ENCODE measurements around the gene CNGB1. TPM values are rescaled to one million over a fixed set of nuclear protein-coding genes. Genes with fewer than 3 reads are reported as not detected.
A peak's percentile ranks its signal among the peaks of the same experiment; 100 is the strongest.
"Not testable (repeated sequence)": the region's sequence is repeated elsewhere in the genome, so short reads cannot be mapped to it uniquely, and the experiment has no call there.

CNGB1 gene
- polyA plus RNA-seq, 2 of the 4 experiments (the other 2 are of a cell fraction), result 0.23 to 0.39 TPM

DNA sequence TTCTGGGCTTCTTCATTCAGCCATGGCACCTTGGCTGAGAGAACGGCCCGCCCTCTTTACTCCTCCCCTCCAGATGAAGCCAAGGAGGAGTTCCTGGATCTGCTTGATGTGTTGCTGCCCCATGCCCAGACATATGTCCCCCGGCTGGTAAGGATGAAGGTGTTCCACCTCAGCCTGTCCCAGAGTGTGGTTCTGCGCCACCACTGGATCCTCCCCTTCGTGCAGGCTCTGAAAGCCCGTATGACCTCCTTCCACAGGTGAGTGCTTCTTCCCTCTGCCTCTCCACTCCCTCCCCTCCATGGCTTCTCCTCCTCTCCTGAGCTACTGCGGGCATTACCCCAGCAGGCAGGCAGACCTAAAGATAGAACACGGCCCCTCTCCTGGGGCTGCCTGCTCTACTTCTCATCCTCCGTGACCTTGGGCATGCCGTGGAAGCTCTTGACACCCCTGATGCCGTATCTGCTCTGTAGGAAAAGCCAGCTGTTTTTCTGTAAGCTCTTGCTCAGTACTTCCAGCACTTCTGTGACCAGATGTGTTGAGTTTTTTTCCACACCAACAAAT lies 39.0 kb upstream of the CNGB1 start:
- ChIA-PET CTCF (interaction anchor here (0.5 to 3.9 kb wide), 6 partner anchors 9 to 361 kb away, joined by 3 to 17 read pairs (median 4); no protein-coding TSS in a partner anchor), POLR2A (no interaction called here)
- peaks cover 20% of the 10 kb centered on the region for H3K4me1 ChIP-seq
- ATAC-seq, result no peak
- no peak overlapping the region for H3K27ac ChIP-seq
- no peak for FAIRE-seq
- DNase-seq (ENCODE audit: low read depth in 1 of 2, low spot score in 1 of 2), result no peak
- H3K4me2 ChIP-seq, result no peak overlapping the region
- H3K4me3 ChIP-seq, result no peak overlapping the region
- TF ChIP-seq PHF8 (IDR thresholded peaks at IDR 0.05; ENCODE audit: borderline replicate concordance, low read depth) (no peak), POLR2A (IDR thresholded peaks at IDR 0.05; ENCODE audit: low read length) (no peak), HOXA7 (CRISPR knock-in tag; IDR thresholded peaks at IDR 0.05) (no peak), MYC (IDR thresholded peaks at IDR 0.05; ENCODE audit: borderline replicate concordance, low read length) (no peak), NPAS2 (CRISPR knock-in tag; IDR thresholded peaks at IDR 0.05; ENCODE audit: borderline replicate concordance) (no peak), CHD2 (IDR thresholded peaks at IDR 0.05; ENCODE audit: low read length, partially characterized antibody) (no peak)
- 0 out of 3 replicates have a peak, but pooled peaks cover 3% of the 10 kb centered on the region for H3K9me3 ChIP-seq
- 94% methylated on average over 11 of the region's 11 CpGs for WGBS (ENCODE audit: missing lambda C conversion rate)

DNA sequence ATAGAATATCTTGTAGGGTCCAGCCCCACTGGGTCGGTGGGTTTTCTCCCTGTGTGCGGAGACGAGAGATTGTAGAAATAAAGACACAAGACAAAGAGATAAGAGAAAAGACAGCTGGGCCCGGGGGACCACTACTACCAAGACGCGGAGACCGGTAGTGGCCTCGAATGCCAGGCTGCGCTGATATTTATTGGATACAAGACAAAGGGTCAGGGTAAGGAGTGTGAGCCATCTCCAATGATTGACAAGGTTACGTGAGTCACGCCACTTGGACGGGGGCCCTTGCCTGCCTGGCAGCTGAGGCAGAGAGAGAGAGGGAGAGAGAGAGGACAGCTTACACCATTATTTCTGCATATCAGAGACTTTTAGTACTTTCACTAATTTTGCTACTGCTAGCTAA lies 33.8 kb upstream of the CNGB1 start:
- DNase-seq (ENCODE audit: low read depth in 1 of 2, low spot score in 1 of 2); ATAC-seq; FAIRE-seq; POLR2A ChIA-PET; H3K9me3 ChIP-seq; H3K27ac ChIP-seq; H3K4me3 ChIP-seq; TF ChIP-seq FOSL2 (IDR thresholded peaks at IDR 0.05): not testable (repeated sequence)
- peak overlapping the region; percentile 51 for H3K4me2 ChIP-seq
- TF ChIP-seq JUN (IDR thresholded peaks at IDR 0.05) (0 out of 5 replicates have a peak, but pooled peaks of 1 of the 2 experiments have one; percentile 14), FOSL2 (CRISPR knock-in tag; IDR thresholded peaks at IDR 0.05) (peak; percentile 30; the same call in 1 of the 2 replicates)
- CTCF ChIA-PET, result interaction anchor here (0.6 to 2.4 kb wide), 21 partner anchors 9 to 429 kb away, joined by 3 to 12 read pairs (median 4); no protein-coding TSS in a partner anchor
- 67% methylated on average over 12 of the region's 12 CpGs for WGBS (ENCODE audit: missing lambda C conversion rate)
- peaks cover 26% of the 10 kb centered on the region for H3K4me1 ChIP-seq

GRCh38 chr16:58002936-58003335 lies 32.0 kb upstream of the CNGB1 start:
- CTCF ChIA-PET, result interaction anchor here (1.2 to 12.6 kb wide), 3 partner anchors 10 to 246 kb away, joined by 3 to 160 read pairs (median 42); no protein-coding TSS in a partner anchor
- 90% methylated on average over 5 of the region's 5 CpGs for WGBS (ENCODE audit: missing lambda C conversion rate)

DNA sequence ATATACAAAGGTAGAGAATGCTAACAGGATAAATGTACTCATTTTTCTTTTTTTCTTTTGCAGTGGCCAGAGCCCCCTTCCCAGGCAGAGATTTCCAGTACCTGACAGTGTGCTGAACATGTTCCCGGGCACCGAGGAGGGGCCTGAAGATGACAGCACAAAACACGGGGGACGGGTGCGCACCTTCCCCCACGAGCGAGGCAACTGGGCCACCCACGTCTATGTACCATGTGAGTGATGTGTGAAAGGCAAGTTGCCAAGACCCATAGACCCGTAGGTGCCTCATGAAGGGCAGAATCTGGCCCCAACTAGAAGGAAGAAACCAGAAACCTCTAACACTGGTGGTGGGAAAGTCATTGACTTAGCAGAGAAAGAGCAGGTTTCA lies 31.5 kb upstream of the CNGB1 start:
- Histone ChIP-seq H3K4me1 (peaks cover 41% of the 10 kb centered on the region), H3K4me2 (peak overlapping the region; percentile 100), H3K4me3 (no peak overlapping the region), H3K27ac (peak overlapping the region in 1 of 2 experiments; percentile 98; a peak in 2 of 6 replicates), H3K9me3 (0 out of 3 replicates have a peak, but pooled peaks cover 3% of the 10 kb centered on the region)
- TF ChIP-seq MYC (IDR thresholded peaks at IDR 0.05; ENCODE audit: borderline replicate concordance, low read length) (no peak), KDM5A (IDR thresholded peaks at IDR 0.05) (no peak), CEBPB (IDR thresholded peaks at IDR 0.05) (no peak), HDAC2 (IDR thresholded peaks at IDR 0.05) (no peak)
- TF ChIP-seq, protein P1, sequence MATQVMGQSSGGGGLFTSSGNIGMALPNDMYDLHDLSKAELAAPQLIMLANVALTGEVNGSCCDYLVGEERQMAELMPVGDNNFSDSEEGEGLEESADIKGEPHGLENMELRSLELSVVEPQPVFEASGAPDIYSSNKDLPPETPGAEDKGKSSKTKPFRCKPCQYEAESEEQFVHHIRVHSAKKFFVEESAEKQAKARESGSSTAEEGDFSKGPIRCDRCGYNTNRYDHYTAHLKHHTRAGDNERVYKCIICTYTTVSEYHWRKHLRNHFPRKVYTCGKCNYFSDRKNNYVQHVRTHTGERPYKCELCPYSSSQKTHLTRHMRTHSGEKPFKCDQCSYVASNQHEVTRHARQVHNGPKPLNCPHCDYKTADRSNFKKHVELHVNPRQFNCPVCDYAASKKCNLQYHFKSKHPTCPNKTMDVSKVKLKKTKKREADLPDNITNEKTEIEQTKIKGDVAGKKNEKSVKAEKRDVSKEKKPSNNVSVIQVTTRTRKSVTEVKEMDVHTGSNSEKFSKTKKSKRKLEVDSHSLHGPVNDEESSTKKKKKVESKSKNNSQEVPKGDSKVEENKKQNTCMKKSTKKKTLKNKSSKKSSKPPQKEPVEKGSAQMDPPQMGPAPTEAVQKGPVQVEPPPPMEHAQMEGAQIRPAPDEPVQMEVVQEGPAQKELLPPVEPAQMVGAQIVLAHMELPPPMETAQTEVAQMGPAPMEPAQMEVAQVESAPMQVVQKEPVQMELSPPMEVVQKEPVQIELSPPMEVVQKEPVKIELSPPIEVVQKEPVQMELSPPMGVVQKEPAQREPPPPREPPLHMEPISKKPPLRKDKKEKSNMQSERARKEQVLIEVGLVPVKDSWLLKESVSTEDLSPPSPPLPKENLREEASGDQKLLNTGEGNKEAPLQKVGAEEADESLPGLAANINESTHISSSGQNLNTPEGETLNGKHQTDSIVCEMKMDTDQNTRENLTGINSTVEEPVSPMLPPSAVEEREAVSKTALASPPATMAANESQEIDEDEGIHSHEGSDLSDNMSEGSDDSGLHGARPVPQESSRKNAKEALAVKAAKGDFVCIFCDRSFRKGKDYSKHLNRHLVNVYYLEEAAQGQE (IDR thresholded peaks at IDR 0.05), result no peak
- WGBS (ENCODE audit: missing lambda C conversion rate), result 80% methylated on average over 9 of the region's 9 CpGs
- DNase-seq (ENCODE audit: low read depth in 1 of 2, low spot score in 1 of 2), result no peak
- ChIA-PET POLR2A (interaction anchor here (1.4 kb wide), 1 partner anchor 203 kb away, joined by 6 read pairs; no protein-coding TSS in a partner anchor), CTCF (interaction anchor here (0.9 to 12.6 kb wide), 9 partner anchors 10 to 426 kb away, joined by 3 to 160 read pairs (median 6); no protein-coding TSS in a partner anchor)
- FAIRE-seq, result no peak
- ATAC-seq, result no peak

More at GRCh38 chr16:58002936-58003335, 32.0 kb upstream of the CNGB1 start:
- TF ChIP-seq RNF2 (IDR thresholded peaks at IDR 0.05; ENCODE audit: borderline replicate concordance, low read depth) (no peak), JUNB (IDR thresholded peaks at IDR 0.05) (no peak), MAZ (IDR thresholded peaks at IDR 0.05; ENCODE audit: borderline replicate concordance, low read depth, low read length) (no peak), FOSB (CRISPR knock-in tag; IDR thresholded peaks at IDR 0.05) (no peak), BHLHE40 (IDR thresholded peaks at IDR 0.05; ENCODE audit: low read depth, low read length) (no peak)
- no peak overlapping the region for H3K4me3 ChIP-seq
- peaks cover 41% of the 10 kb centered on the region for H3K4me1 ChIP-seq
- FAIRE-seq (no peak), ATAC-seq (no peak), DNase-seq (ENCODE audit: low read depth in 1 of 2, low spot score in 1 of 2) (no peak)
- peak overlapping the region; percentile 100; the same call in 1 of the 3 replicates for H3K4me2 ChIP-seq
- POLR2A ChIA-PET, result interaction anchor here (1.4 kb wide), 1 partner anchor 203 kb away, joined by 6 read pairs; no protein-coding TSS in a partner anchor
- 0 out of 3 replicates have a peak, but pooled peaks cover 3% of the 10 kb centered on the region for H3K9me3 ChIP-seq
- H3K27ac ChIP-seq, result no peak overlapping the region
